RWPE2 (cell line): Measurements from ENCODE around the gene PGAP3.
"Not testable (repeated sequence)": the region's sequence is repeated elsewhere in the genome, so short reads cannot be mapped to it uniquely, and the experiment has no call there.

Source experiments
- ATAC-seq: fragments of 200-7000 bp; cut with Tn5 transposase; 3 replicates; pipeline ENCODE4 v1.9.1; 2021; ENCODE audit warnings: low read depth
- DNase-seq: peaks from one replicate; pipeline ENCODE4 v3.0.0-alpha.2; 2020; ENCODE audit warnings: low spot score
- H3K27ac ChIP-seq: fragments of 450-650 bp; 2 replicates; pipeline ENCODE4 v1.5.1; 2017; ENCODE audit warnings: mild to moderate bottlenecking; ENCODE audit not compliant: poor library complexity, severe bottlenecking
- H3K27me3 ChIP-seq: fragments of 250-450 bp; sonication (Bioruptor Pico); 2 replicates; pipeline ENCODE4 v1.5.1; 2021; ENCODE audit warnings: mild to moderate bottlenecking, moderate library complexity; ENCODE audit not compliant: insufficient read depth, poor library complexity, severe bottlenecking
- H3K36me3 ChIP-seq: fragments of 250-450 bp; sonication (Bioruptor Pico); 2 replicates; pipeline ENCODE4 v1.5.1; 2020; ENCODE audit warnings: low read depth, mild to moderate bottlenecking, moderate library complexity
- H3K4me1 ChIP-seq: fragments of 250-450 bp; sonication (Bioruptor Pico); 2 replicates; pipeline ENCODE4 v1.5.1; 2021; ENCODE audit warnings: mild to moderate bottlenecking, moderate library complexity; ENCODE audit not compliant: insufficient read depth, poor library complexity, severe bottlenecking
- H3K4me3 ChIP-seq: fragments of 250-450 bp; sonication (Bioruptor Pico); 2 replicates; pipeline ENCODE4 v1.5.1; 2021; ENCODE audit warnings: mild to moderate bottlenecking, moderate library complexity; ENCODE audit not compliant: severe bottlenecking
- H3K9me3 ChIP-seq: fragments of 250-450 bp; sonication (Bioruptor Pico); 2 replicates; pipeline ENCODE4 v1.5.1; 2021; ENCODE audit warnings: mild to moderate bottlenecking, moderate library complexity; ENCODE audit not compliant: severe bottlenecking
- CTCF ChIP-seq: fragments of 450-650 bp; IDR thresholded peaks from one replicate; pipeline ENCODE4 v1.5.1; 2017; ENCODE audit warnings: mild to moderate bottlenecking, moderate library complexity; ENCODE audit not compliant: poor library complexity, severe bottlenecking

PGAP3 gene

GRCh38 chr17:39714234-39714633, 26.4 kb upstream of the PGAP3 start:
- no peak overlapping the region for H3K27ac ChIP-seq
- H3K9me3 ChIP-seq = no peaks in the 10 kb centered on the region
- H3K36me3 ChIP-seq = peaks cover 74% of the 10 kb centered on the region
- no peak for DNase-seq
- H3K27me3 ChIP-seq = no peaks in the 10 kb centered on the region
- ATAC-seq = no peak
- no peak overlapping the region for H3K4me3 ChIP-seq
- H3K4me1 ChIP-seq = no peaks in the 10 kb centered on the region
- no peak for TF ChIP-seq CTCF

- Histone ChIP-seq H3K4me3 (no peak overlapping the region), H3K27me3 (no peaks in the 10 kb centered on the region), H3K36me3 (peaks cover 74% of the 10 kb centered on the region), H3K4me1 (no peaks in the 10 kb centered on the region), H3K27ac (no peak overlapping the region), H3K9me3 (no peaks in the 10 kb centered on the region)
- TF ChIP-seq CTCF = no peak
- ATAC-seq (no peak), DNase-seq (no peak)
These were observed 24.0 kb upstream of the PGAP3 start for GRCh38 chr17:39711851-39712250.

- H3K27ac ChIP-seq, H3K4me1 ChIP-seq, H3K27me3 ChIP-seq, H3K4me3 ChIP-seq, ATAC-seq, H3K9me3 ChIP-seq, DNase-seq: not testable (repeated sequence)
- peaks cover 72% of the 10 kb centered on the region for H3K36me3 ChIP-seq
These were observed 23.2 kb upstream of the PGAP3 start for GRCh38 chr17:39711071-39711470.

GRCh38 chr17:39709998-39710964, 22.4 kb upstream of the PGAP3 start:
- Histone ChIP-seq H3K4me3 (no peak overlapping the region), H3K4me1 (peaks cover 10% of the 10 kb centered on the region), H3K36me3 (peaks cover 64% of the 10 kb centered on the region), H3K27me3 (no peaks in the 10 kb centered on the region), H3K9me3 (no peaks in the 10 kb centered on the region), H3K27ac (no peak overlapping the region)
- no peak for ATAC-seq
- no peak for DNase-seq
- TF ChIP-seq CTCF = no peak

- H3K27ac ChIP-seq = no peak overlapping the region
- H3K36me3 ChIP-seq = peaks cover 59% of the 10 kb centered on the region
- H3K4me1 ChIP-seq = peaks cover 16% of the 10 kb centered on the region
- no peak overlapping the region for H3K4me3 ChIP-seq
- TF ChIP-seq CTCF = no peak
- H3K27me3 ChIP-seq = no peaks in the 10 kb centered on the region
- DNase-seq (no peak), ATAC-seq (no peak)
- H3K9me3 ChIP-seq = no peaks in the 10 kb centered on the region
These were observed 21.6 kb upstream of the PGAP3 start for GRCh38 chr17:39709319-39709997.
